AG09319 (cell line): ENCODE results near the gene BCLAF1.

Experiments
- DNase-seq: peaks from one replicate; pipeline ENCODE4 v3.0.0-alpha.2; 2010; ENCODE audit warnings: low read depth; ENCODE audit errors: extremely low read depth
- CTCF ChIP-seq: IDR thresholded peaks from 2 replicates; pipeline ENCODE4 v1.5.1; 2011; ENCODE audit warnings: low read depth, mild to moderate bottlenecking, inconsistent platforms, low read length, moderate library complexity

Gene BCLAF1

GRCh38 chr6:136289579-136290409, at the start of gene BCLAF1:
Gene BCLAF1 (minus strand): TSS chr6:136289846. CDS start chr6:136279866, 9,980 bp downstream.
- TF ChIP-seq CTCF, result no peak
- peak; percentile 99 for DNase-seq

GRCh38 chr6:136338486-136338885, 48.8 kb upstream of the BCLAF1 start:
- DNase-seq, result no peak
- no peak for TF ChIP-seq CTCF

GRCh38 chr6:136337606-136338005, 48.0 kb upstream of the BCLAF1 start:
- no peak for TF ChIP-seq CTCF
- no peak for DNase-seq

- no peak for TF ChIP-seq CTCF
- DNase-seq, result no peak
These were observed 47.5 kb upstream of the BCLAF1 start for GRCh38 chr6:136337121-136337520.

GRCh38 chr6:136335736-136336363, 46.2 kb upstream of the BCLAF1 start:
- no peak for TF ChIP-seq CTCF
- no peak for DNase-seq

- no peak for DNase-seq
- no peak for TF ChIP-seq CTCF
These were observed 45.2 kb upstream of the BCLAF1 start for GRCh38 chr6:136334853-136335252.

GRCh38 chr6:136334465-136334846, 44.8 kb upstream of the BCLAF1 start:
- no peak for DNase-seq

More at GRCh38 chr6:136334465-136334846, 44.8 kb upstream of the BCLAF1 start:
- no peak for TF ChIP-seq CTCF
